GM15510 (cell line): Measurements from ENCODE around the gene DLGAP1.

Source experiments
- POLR2A ChIP-seq: IDR thresholded peaks from 3 replicates; pipeline ENCODE4 v1.6.1; 2011; ENCODE audit warnings: borderline replicate concordance; ENCODE audit not compliant: insufficient read length; ENCODE audit errors: extremely low read depth

DLGAP1 gene

DNA sequence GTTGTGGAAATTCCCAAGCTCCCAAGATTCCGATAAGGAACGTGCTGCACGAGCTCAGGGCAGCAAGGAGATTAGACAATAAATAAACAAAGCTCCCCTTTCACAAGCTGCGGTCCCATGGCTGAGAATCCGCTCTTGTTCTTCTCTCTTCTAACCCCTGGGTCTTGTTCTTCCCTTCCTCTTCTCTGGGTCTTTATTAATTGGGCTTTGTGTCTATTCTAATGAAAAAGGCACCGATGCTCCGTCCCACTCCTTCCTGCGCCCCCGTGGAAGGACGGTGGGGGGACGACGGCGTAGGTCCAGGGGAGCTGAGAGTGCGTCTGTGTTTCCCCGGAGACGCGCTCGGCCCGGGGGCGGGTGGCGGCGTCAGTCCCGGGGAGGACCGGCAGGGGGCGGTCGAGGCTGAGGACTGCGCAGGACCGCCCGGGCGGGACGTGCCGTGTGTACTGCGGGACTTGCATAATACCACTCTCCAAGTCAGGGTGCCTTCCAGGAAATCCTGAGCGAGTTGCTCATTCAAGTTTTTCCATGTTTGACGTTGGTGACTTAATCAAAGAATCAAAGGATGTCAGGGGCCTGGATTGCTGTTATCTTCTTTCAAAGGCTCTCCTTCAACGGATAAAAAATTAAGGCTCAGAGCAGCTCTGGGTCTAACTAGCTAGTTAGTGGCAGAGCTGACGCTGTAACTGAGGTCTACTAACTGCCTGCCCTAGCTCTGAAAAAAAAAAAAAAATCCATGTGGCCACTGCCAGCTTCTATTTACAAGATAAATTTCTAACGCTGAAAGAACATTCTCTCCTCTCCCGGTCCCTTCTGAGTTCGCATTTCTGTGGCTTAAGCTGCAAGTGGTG, 683.8 kb downstream of the DLGAP1 start:
- no peak for TF ChIP-seq POLR2A

DNA sequence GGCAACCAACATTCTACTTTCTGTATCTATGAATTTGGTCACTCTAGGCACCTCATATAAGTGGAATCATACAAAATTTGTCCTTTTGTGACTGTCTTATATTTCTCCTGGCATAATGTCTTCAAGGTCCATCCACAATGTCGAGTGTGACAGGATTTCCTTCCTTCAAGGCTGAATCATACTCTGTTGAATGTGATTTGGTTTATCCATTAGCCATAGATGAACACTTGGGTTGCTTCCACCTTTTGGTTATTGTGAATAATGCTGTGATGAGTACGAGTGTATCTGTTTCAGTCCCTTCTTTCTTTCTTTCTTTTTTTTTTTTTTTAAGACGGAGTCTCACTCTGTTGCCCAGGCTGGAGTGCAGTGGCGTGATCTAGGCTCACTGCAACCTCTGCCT, 693.8 kb downstream of the DLGAP1 start:
- TF ChIP-seq POLR2A: no peak

DNA sequence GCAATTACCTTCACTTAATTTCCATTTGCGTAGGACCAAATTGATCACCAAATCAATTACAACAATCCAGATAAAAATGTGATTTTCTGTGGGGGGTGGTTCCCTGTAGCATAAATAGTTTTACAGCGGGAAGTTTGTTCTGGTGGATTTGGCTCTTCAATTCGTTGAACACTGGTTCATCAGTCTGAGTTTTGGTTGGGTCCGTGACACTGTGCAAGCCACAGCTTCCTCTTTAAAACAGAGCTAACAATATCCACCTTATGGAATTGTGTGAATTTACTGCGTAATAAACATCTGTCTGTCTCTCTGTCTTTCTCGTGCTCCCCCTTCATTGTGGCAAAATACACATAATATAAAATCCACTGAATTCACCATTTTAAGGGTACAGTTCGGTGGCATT, 694.4 kb downstream of the DLGAP1 start:
- TF ChIP-seq POLR2A: no peak

DNA sequence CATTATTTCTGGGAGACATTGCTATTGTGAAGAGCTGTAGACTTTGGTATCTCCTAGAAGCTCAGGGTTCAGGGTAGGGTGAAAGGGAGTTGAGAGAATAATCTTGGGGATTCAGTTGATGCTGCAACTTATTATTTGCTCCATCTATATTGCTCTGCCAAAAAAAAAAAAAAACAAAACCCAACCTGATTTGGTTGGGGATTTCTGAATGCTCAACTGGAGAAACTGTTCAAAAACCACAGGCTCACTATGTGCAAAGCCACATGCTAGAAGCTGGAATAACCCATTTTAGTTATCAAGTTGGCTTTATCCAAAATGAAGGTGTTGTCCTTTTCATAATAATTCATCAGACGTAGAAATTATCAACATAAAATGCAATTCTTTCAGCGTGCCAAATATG, 696.0 kb downstream of the DLGAP1 start:
- no peak for TF ChIP-seq POLR2A

DNA sequence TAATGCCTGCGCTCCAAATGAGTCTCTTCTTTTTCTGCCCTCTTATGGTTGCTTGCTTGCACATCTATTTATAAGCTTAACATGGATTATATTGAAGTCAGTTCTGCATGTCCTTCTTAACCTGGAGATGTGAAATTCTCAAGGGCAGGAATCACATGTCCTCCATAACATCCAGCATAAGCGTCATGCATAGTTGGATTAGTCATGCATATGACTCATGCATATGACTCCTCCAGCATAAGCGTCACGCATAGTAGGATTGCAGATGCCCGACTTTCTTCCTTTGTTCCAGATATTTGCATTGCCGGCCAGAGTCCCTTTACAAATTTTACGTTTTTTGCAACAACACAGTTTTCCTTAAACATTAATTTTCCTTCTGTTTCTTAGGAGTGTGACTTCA, 696.6 kb downstream of the DLGAP1 start:
- no peak for TF ChIP-seq POLR2A

DNA sequence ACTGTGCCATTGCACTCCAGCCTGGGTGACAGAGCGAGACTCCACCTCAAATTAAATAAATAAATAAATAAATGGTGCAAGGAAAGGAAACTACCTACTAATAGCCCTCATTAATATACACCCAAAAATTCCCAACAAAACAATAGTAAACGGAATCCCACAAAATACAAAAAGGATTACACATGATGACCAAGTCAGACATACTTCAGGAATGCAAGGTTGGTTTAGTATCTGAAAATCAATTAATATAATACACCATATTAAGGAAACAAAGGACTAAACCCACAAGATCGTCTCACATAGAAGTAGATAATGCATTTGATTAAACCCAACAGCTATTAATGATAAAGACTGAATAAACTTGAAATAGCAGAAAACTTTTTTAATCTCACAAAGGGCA, 697.7 kb downstream of the DLGAP1 start:
- no peak for TF ChIP-seq POLR2A

DNA sequence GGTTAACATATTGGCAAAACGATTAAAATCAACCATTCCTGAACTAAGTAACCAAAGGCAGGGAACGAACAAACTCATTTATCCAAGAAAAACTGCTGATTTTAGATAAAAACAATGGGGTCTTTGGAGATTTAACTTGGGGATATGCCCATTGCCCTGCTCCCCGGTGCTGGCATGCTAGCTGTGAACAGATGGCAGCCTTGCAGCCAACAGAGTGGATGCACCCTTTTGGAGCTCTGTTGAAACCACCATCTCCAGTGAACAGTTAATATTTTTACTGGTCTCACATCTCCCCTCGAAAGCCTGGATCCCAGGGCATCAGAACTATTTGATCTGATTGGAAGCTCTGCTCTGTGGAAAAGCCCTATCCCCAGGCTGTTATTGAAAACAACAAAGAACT, 702.0 kb downstream of the DLGAP1 start:
- no peak for TF ChIP-seq POLR2A

DNA sequence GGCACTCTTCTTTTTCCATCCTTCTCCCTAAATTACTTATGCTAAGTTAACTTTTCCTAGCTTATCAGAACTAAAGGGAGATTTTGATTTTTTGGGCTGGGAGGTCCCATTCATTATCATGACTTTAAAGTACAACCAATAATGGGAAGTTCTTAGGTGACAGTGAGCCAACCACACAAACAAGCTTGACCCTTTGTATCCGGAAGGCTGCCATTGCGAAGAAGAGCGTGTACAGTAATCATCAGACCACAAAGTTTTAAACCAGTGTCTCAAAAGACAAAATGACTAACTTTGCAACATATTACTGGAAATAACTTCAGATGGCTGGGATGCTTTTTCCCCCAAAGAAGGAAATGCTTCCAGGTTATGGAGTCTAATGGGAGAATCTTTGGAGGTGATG, 707.0 kb downstream of the DLGAP1 start:
- TF ChIP-seq POLR2A: no peak

DNA sequence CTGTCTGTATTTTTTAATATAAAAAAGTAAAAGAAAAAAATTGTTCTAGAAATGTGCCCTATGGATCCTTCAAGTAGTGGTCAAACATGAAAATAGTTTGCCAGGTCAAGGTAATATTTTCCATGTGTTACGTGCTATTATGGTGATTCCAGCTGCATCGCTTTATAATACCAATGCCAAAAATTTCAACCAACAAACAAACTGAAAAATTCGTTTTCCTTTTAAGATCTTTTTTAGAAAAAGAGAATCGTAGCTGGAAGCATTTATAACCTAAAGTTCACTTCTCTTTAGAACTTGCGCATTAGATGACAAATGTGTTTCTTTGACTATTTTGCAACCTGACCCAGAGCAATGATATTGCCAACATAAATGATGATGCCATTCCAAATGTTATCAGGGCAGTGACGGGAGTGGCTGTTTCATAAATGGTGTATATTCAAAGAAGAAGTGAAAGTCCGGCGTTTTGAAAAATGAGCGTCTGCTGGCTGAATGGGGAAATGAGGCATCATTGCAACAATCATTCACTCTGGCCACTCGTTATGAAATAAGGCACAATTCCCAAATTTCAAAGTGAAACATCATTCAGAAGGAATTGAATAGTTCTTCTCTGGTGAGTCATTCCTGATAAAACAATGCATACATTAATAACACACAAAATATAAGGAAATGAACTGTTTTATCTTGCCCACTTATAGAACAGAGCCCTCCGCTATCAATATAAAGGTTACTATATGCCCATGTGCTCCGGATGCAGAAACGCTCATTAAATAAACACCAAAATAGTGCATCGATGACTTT, 707.7 kb downstream of the DLGAP1 start:
- no peak for TF ChIP-seq POLR2A

DNA sequence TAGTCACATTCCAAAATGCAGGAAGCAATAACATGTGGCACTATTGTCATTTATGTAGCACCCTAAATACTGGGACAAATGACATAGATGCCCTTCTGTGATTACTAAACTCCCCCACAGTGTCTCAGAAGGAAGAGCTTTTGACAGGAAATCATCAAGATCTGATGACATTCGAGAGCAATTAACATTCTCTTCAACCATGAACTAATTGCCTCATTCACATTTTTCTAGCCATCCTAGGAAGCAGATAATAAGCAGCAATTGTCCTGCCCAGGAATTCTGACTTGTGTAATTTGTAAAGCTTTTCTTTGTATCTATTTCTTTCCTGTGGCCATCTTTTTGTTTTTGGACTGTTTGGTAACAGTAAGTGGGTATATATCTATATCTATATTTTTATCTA, 712.6 kb downstream of the DLGAP1 start:
- no peak for TF ChIP-seq POLR2A

DNA sequence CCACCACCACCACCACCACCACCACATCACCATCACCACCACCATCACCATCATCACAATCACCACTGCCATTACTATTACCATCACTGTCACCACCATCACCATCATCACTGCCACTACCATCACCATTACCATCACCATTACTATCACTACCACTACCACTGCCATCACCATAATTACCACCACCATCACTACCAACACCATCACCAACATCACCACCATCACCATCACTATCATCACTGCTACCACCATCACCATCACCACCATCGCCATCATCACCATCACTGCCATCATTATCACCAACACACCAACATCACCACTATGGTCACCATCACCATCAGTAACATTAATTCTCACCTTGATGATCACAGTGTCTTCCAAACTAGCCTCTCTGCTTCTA, 713.8 kb downstream of the DLGAP1 start:
- TF ChIP-seq POLR2A: no peak

DNA sequence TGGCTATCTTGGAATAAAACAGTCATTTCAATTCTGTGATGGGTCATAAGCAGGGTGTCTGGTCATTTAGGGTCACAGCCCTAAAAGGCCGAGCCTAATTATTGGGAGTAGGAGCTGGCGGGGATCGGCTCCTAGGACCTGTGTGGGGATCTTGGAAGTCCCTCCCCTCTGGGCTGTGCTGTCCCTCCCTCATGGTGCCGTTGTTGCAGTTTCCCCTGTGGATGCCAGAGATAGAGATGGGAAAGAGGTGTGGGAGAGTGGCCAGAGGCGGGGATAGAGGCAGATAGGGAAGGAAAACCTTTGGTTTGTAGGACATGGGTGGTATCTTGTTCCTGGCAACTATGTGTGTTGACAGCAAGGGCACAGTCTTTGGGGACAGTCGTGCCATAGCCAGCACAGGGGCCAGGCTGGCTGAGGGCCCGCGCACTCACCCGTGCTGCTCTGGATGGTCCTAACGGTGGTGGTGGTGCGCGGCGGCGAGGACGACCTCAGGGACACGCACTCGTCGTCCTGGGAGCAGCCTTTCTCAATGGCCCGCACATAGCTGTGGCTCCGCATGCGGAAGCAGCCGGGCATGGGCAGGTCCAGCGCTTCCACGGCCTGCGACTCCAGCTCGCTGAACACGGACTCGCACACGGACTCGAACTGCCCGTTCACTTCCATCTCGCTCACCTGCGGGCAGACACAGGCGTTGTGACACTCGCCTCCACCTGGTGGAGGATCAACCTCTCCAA, 726.2 kb downstream of the DLGAP1 start:
- no peak for TF ChIP-seq POLR2A

DNA sequence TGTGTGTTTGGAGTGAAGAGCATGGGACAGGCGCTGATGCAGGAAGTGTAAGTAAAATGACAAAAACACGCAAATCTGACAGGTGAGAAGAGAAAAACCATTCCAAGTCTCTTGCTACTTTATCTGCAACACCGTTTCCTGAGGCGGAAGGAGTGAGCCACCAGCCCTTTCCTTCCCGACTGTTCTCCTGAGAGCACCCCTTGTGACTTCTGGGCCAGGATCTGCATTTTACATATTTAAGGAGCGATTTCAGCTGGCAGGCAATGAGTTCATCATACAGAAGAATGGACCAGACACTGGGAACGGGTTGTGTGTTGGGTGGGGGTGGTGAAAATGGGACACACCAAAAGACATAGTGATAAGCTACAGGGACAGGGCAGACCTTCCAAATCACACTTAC, 727.8 kb downstream of the DLGAP1 start:
- no peak for TF ChIP-seq POLR2A

DNA sequence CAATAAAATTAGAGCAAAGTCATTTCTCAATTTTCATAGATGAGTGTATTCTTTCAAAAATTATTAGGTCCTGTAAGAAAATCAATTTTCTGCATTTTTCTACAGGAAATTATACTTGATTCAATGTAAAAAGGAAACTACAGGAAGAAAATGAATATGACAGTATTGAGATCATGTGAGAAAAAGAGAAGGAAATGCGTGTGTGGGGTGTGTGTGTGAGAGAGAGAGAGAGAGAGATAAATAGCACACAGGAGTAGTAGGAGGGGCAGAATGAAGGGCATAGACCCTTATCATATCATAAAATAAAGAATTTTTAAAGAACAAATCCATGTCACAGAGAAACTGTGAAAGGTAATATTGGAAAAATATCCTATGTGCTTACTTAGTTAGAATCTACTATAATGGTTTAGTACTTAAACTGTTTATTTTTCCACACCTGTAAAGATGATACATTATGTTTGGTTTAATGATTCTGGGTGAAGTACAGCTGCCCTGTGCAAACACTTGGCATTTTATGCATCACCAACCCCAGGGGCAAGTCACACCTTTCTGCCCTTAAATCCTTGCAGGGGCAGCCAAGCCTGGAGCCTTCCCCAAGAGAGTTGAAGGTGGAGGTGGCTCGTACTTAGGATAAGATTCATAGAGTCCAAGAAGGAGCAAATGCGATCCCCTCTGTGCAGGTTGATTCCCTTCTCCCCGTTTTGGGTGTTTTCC, 728.7 kb downstream of the DLGAP1 start:
- no peak for TF ChIP-seq POLR2A

DNA sequence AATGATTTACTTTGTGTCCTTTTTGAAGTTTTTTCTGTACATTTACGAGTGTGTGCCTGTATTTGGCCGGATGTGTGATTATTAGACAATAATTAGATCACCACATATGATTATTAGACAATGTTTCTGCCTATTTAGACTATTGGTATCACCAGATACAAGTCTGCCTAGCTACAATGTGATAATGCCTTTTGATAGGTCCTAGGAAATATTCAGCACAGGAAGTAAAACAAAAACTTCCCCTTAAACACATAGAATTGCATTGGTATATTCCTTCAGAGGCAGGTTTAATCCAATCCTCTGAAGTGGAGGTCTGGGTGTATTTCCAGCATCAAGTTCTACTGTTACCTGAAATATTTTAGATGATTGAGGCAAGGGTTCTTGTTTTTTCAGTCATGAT, 730.0 kb downstream of the DLGAP1 start:
- no peak for TF ChIP-seq POLR2A
